Forelimb muscle (tissue), 1 donor: ENCODE measurements around the gene CXorf65. TPM values are rescaled to one million over a fixed set of nuclear protein-coding genes. Genes with fewer than 3 reads are reported as not detected.

Experiments used
- DNase-seq: peaks from one replicate; pipeline ENCODE4 v3.0.0-alpha.2; 2013; ENCODE audit warnings: low read depth
- polyA plus RNA-seq: library from polyadenylated mRNA; unstranded; fragments of 120-200 nt; gene quantifications from one replicate; pipeline ENCODE4 v1.2.1, GENCODE V29; 2013; ENCODE audit not compliant: insufficient read length

CXorf65 gene
- polyA plus RNA-seq, 1 donor = 0.54 TPM

GRCh38 chrX:71067712-71068043 is 38.9 kb downstream of the CXorf65 start:
- DNase-seq = no peak

- no peak for DNase-seq
These were observed 39.5 kb downstream of the CXorf65 start for GRCh38 chrX:71067089-71067488.

GRCh38 chrX:71060127-71060526 is 46.4 kb downstream of the CXorf65 start:
- no peak for DNase-seq

- no peak for DNase-seq
These were observed 48.6 kb downstream of the CXorf65 start for GRCh38 chrX:71057848-71058530.

GRCh38 chrX:71056867-71057266 is 49.7 kb downstream of the CXorf65 start:
- no peak for DNase-seq

Other genes starting within 250 kb of the CXorf65 start
- gene TEX11, start 198.0 kb downstream of the CXorf65 start, polyA plus RNA-seq = 0.06 TPM
- gene SLC7A3, start 175.6 kb downstream of the CXorf65 start, polyA plus RNA-seq = 0.99 TPM
- gene SNX12, start 38.4 kb downstream of the CXorf65 start, polyA plus RNA-seq = 48.6 TPM
- 41.0 TPM for gene FOXO4, start 10.9 kb downstream of the CXorf65 start, polyA plus RNA-seq
- 1.5 TPM for gene IL2RG, start 4.8 kb upstream of the CXorf65 start, polyA plus RNA-seq
- gene MED12, start 11.9 kb upstream of the CXorf65 start, polyA plus RNA-seq = 44.2 TPM
- gene NLGN3, start 38.1 kb upstream of the CXorf65 start, polyA plus RNA-seq = 2.9 TPM
- not detected for gene GJB1, start 116.5 kb upstream of the CXorf65 start, polyA plus RNA-seq
- 18.0 TPM for gene ZMYM3, start 147.4 kb upstream of the CXorf65 start, polyA plus RNA-seq
- 300 TPM for gene NONO, start 176.9 kb upstream of the CXorf65 start, polyA plus RNA-seq
- gene ITGB1BP2, start 195.0 kb upstream of the CXorf65 start, polyA plus RNA-seq = 142 TPM